ENCODE measurements around the gene MALAT1. TPM values are rescaled to one million over a fixed set of nuclear protein-coding genes. Genes with fewer than 3 reads are reported as not detected.
A peak's percentile ranks its signal among the peaks of the same experiment; 100 is the strongest.

MALAT1 gene
- total and polyA plus RNA-seq, 2 experiments from 2014 or later, result 2,206 to 6,020 TPM

DNA sequence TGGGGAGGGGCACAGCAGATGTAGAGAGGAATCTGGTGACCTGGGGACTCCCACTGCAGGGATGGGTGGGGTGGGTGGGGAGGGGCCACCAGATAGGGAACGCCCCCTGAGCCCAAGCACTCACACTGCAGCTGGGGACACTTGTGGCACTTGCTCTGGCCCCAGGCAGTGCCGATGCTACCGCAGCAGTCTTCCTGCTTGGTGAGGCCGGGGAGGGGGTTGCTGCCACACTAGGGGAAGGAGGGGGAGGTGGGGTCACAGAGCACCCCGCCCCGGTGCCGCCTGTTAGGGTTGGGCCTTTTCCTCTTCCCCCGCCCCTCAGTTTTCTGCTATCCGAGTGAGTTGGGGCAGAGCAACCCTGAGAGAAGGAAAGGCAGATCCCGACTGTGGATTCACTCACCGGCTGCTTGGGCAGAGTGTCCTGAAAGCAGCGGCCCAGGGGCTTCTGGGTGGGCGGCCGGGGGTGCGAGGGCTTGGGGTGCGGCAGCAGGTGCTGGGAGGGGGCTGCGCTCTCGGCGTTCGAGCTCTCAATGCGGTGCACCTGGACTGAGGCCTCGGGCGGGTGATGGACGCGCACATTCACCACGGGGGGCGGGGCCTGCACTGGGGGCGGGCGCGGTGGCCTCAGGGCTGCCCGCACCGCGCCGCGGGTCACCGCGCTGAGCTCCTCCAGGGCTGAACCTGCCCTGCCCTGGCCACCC lies 54.6 kb downstream of the MALAT1 start:
- H3K9me2 ChIP-seq (ENCODE audit: insufficient read depth), result no peaks in the 10 kb centered on the region
- no peaks in the 10 kb centered on the region for H3K79me2 ChIP-seq (replicated peaks; ENCODE audit: insufficient read depth)
- Mint-ChIP-seq H3K36me3 (ENCODE audit: low read depth) (no peaks in the 10 kb centered on the region; the same call in 2 of the 3 replicates), H3K4me1 (peaks cover 51% of the 10 kb centered on the region), H3K9me3 (no peaks in the 10 kb centered on the region), H3K27me3 (ENCODE audit: insufficient read depth, low read depth, poor library complexity) (peaks cover 41% of the 10 kb centered on the region), H3K27ac (no peak overlapping the region), H3K4me3 (peak overlapping the region; percentile 57; the same call in 2 of the 3 replicates)
- ATAC-seq (peak; percentile 41), DNase-seq (ENCODE audit: low spot score) (peak; percentile 85)
- peak overlapping the region; percentile 71 for H3K4me3 ChIP-seq
- H3K27ac ChIP-seq (ENCODE audit: low read depth), result no peak overlapping the region
- peak overlapping the region; percentile 90 for H3K4me2 ChIP-seq
- H3K4me1 ChIP-seq (ENCODE audit: insufficient read depth), result peaks cover 24% of the 10 kb centered on the region; the same call in 1 of the 2 replicates
- H3K36me3 ChIP-seq (ENCODE audit: insufficient read depth), result no peaks in the 10 kb centered on the region
- TF ChIP-seq, protein P1, sequence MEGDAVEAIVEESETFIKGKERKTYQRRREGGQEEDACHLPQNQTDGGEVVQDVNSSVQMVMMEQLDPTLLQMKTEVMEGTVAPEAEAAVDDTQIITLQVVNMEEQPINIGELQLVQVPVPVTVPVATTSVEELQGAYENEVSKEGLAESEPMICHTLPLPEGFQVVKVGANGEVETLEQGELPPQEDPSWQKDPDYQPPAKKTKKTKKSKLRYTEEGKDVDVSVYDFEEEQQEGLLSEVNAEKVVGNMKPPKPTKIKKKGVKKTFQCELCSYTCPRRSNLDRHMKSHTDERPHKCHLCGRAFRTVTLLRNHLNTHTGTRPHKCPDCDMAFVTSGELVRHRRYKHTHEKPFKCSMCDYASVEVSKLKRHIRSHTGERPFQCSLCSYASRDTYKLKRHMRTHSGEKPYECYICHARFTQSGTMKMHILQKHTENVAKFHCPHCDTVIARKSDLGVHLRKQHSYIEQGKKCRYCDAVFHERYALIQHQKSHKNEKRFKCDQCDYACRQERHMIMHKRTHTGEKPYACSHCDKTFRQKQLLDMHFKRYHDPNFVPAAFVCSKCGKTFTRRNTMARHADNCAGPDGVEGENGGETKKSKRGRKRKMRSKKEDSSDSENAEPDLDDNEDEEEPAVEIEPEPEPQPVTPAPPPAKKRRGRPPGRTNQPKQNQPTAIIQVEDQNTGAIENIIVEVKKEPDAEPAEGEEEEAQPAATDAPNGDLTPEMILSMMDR (conservative IDR thresholded peaks at IDR 0.05; ENCODE audit: low read depth in 2 of 2), result no peak
- peak; percentile 76 for TF ChIP-seq POLR2AphosphoS5 (IDR thresholded peaks at IDR 0.05; ENCODE audit: low read depth)
- peaks cover 27% of the 10 kb centered on the region; the same call in 1 of the 2 replicates for H3F3A ChIP-seq (replicated peaks; ENCODE audit: low read depth)
- peaks cover 66% of the 10 kb centered on the region for H3K27me3 ChIP-seq (ENCODE audit: insufficient read depth)
- H2AFZ ChIP-seq, result peak overlapping the region; percentile 84
- no peaks in the 10 kb centered on the region; the same call in 1 of the 2 replicates for H4K20me1 ChIP-seq (replicated peaks; ENCODE audit: insufficient read depth)

DNA sequence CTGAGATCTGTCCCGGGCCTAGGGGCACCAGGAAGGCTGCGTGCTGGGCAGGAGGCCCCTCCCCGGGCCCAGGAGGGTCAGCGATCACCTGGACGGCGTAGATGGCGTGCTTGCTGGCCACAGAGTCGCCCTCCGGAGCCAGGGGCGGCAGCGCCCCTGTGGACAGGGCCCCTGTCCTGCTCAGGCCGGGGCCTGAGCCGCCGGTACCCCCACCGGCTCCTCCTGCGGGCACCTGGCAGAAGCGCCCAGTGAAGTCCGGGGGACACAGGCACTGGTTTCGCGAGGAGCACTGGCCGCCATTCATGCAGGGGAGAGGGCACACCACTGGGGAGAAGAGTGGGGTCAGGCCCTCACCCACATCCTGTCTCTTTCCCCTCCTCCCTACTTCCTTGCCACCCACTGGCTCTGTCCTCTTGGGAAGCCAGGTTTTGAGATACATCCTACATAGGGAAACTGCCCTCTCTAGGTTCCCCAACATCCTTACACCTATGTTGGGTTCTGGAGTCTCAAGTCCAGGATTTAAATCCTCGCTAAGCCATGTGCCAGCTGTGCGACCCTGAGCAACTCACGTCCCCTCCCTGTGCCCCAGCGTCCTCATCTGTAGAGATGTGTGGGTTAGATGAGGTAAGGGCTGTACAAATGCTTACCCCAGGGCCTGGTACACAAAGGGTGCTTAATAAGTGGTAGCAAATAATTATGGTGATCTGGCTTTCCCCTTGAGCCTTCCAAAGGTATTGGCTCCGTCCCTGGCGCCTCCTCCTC lies 55.4 kb downstream of the MALAT1 start:
- DNase-seq (ENCODE audit: low spot score), result no peak
- Mint-ChIP-seq H3K4me3 (peak overlapping the region; percentile 61), H3K4me1 (peaks cover 54% of the 10 kb centered on the region), H3K27ac (no peak overlapping the region), H3K27me3 (ENCODE audit: insufficient read depth, low read depth, poor library complexity) (peaks cover 36% of the 10 kb centered on the region), H3K36me3 (ENCODE audit: low read depth) (no peaks in the 10 kb centered on the region; the same call in 2 of the 3 replicates), H3K9me3 (no peaks in the 10 kb centered on the region)
- Histone ChIP-seq H3F3A (replicated peaks; ENCODE audit: low read depth) (peaks cover 27% of the 10 kb centered on the region; the same call in 1 of the 2 replicates), H3K4me1 (ENCODE audit: insufficient read depth) (peaks cover 31% of the 10 kb centered on the region; the same call in 1 of the 2 replicates), H3K79me2 (replicated peaks; ENCODE audit: insufficient read depth) (no peaks in the 10 kb centered on the region), H3K4me2 (peak overlapping the region; percentile 90), H3K27me3 (ENCODE audit: insufficient read depth) (peaks cover 65% of the 10 kb centered on the region), H3K9me2 (ENCODE audit: insufficient read depth) (no peaks in the 10 kb centered on the region), H4K20me1 (replicated peaks; ENCODE audit: insufficient read depth) (no peaks in the 10 kb centered on the region; the same call in 1 of the 2 replicates), H3K36me3 (ENCODE audit: insufficient read depth) (no peaks in the 10 kb centered on the region), H3K27ac (ENCODE audit: low read depth) (no peak overlapping the region), H2AFZ (peak overlapping the region; percentile 84), H3K4me3 (peak overlapping the region; percentile 71)
- ATAC-seq, result no peak
- TF ChIP-seq, protein P1 (conservative IDR thresholded peaks at IDR 0.05; ENCODE audit: low read depth in 2 of 2), result no peak
- TF ChIP-seq POLR2AphosphoS5 (IDR thresholded peaks at IDR 0.05; ENCODE audit: low read depth) (no peak), NANOG (IDR thresholded peaks at IDR 0.05; ENCODE audit: borderline replicate concordance) (no peak), ZNF114 (CRISPR knock-in tag; IDR thresholded peaks at IDR 0.05) (no peak), STAT1 (IDR thresholded peaks at IDR 0.05; ENCODE audit: unreplicated experiment) (no peak)
- TF ChIP-seq, protein P2, sequence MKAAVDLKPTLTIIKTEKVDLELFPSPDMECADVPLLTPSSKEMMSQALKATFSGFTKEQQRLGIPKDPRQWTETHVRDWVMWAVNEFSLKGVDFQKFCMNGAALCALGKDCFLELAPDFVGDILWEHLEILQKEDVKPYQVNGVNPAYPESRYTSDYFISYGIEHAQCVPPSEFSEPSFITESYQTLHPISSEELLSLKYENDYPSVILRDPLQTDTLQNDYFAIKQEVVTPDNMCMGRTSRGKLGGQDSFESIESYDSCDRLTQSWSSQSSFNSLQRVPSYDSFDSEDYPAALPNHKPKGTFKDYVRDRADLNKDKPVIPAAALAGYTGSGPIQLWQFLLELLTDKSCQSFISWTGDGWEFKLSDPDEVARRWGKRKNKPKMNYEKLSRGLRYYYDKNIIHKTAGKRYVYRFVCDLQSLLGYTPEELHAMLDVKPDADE (IDR thresholded peaks at IDR 0.05), result no peak
- TF ChIP-seq, protein P3, sequence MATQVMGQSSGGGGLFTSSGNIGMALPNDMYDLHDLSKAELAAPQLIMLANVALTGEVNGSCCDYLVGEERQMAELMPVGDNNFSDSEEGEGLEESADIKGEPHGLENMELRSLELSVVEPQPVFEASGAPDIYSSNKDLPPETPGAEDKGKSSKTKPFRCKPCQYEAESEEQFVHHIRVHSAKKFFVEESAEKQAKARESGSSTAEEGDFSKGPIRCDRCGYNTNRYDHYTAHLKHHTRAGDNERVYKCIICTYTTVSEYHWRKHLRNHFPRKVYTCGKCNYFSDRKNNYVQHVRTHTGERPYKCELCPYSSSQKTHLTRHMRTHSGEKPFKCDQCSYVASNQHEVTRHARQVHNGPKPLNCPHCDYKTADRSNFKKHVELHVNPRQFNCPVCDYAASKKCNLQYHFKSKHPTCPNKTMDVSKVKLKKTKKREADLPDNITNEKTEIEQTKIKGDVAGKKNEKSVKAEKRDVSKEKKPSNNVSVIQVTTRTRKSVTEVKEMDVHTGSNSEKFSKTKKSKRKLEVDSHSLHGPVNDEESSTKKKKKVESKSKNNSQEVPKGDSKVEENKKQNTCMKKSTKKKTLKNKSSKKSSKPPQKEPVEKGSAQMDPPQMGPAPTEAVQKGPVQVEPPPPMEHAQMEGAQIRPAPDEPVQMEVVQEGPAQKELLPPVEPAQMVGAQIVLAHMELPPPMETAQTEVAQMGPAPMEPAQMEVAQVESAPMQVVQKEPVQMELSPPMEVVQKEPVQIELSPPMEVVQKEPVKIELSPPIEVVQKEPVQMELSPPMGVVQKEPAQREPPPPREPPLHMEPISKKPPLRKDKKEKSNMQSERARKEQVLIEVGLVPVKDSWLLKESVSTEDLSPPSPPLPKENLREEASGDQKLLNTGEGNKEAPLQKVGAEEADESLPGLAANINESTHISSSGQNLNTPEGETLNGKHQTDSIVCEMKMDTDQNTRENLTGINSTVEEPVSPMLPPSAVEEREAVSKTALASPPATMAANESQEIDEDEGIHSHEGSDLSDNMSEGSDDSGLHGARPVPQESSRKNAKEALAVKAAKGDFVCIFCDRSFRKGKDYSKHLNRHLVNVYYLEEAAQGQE (IDR thresholded peaks at IDR 0.05; ENCODE audit: unreplicated experiment), result no peak

Measured in GM23338 (cell line).